GM18499 (cell line): Measurements from ENCODE around the gene APEH.
"Not testable (repeated sequence)": the region's sequence is repeated elsewhere in the genome, so short reads cannot be mapped to it uniquely, and the experiment has no call there.

ENCODE experiments used
- ATAC-seq: cut with Tn5 transposase; IDR thresholded peaks from one replicate; pipeline ENCODE4 v1.9.1; 2021; ENCODE audit warnings: moderate number of reproducible peaks; ENCODE audit not compliant: insufficient read depth, unreplicated experiment

Gene APEH

DNA sequence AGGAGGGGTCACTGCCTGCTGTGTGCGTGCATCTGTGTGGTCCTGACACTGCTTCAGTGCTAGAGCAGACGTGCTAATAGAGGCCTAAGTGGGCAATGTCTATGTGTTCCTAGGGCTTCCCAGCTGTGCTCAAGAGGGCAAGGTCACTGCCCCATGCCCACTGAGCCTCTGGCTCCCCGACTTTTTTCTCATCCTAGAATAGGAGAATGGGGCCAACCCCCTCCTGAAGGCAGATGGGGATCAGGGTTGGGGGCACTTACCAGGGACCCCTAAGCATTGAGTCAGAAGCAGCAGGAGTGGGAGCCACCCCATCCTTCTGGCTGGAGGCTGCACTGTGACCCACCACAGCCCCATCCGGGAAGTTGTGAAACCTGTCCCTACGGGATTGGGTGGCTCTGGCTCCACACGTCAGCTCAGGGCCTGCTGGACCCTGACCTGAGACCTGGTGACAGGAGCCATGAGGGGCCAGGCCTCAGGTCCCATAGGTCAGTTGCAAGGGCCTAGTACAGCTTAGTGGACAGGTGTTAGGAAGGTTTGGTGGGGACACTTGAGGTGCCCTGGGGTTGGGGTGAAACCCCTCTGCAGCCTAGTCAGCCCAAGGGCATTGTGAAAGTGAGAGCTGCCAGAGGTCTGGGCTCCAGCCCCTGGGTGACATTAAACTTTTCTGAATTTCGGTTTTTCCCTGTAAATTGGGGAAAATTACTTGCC is 14.3 kb downstream of the APEH start:
- ATAC-seq = not testable (repeated sequence)

DNA sequence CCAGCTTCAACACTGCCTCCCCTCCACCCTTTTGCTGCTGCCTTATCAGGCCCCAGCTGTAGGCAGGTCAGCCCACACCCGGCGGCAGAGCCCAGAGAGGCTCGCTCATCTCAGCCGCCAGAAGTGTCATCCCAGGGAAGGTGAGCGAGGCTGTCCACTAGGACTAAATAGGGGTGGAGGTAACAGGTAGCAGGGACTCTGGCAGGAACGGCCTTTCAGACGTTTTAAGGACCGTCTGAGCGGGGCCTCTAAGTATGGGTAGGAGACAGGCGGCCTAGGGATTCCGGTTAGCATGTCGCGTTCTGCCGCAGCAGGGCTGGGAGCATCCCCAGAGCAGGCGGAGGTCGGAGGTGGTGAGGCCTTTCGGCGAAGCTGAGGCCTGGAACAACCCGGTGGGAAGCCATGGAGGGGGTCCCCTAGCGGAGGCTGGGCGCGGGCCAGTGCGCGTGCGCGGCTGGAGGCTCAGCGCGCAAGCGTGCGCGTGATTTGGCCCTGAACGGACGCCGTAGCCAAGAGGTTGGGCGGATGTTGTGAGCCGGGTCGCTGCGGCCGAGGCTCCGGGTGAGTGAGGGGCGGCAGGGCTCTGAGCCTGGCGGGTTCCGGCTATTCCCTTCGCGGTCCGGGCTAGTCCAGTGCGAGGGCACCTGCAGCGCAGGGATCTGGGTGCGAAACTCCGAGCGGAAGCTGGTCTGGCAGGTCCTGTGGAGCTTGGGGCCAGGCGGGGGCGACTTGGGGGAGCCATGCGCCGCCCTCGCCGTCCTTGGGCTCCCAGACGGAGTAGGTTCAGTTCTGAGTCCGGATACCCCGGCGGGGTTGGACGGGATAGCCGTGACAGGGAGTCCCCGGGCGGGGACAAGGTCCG is 15.1 kb downstream of the APEH start, which contains the start of the genes MST1 and RNF123:
Gene MST1, minus strand, starts transcription at position 429 of the 862 bp plus-strand sequence. CDS start 783 bp downstream, outside the sequence.
Gene RNF123, plus strand, starts transcription at position 512 of the 862 bp plus-strand sequence. CDS start 1,609 bp downstream, outside the sequence.
- no peak for ATAC-seq

DNA sequence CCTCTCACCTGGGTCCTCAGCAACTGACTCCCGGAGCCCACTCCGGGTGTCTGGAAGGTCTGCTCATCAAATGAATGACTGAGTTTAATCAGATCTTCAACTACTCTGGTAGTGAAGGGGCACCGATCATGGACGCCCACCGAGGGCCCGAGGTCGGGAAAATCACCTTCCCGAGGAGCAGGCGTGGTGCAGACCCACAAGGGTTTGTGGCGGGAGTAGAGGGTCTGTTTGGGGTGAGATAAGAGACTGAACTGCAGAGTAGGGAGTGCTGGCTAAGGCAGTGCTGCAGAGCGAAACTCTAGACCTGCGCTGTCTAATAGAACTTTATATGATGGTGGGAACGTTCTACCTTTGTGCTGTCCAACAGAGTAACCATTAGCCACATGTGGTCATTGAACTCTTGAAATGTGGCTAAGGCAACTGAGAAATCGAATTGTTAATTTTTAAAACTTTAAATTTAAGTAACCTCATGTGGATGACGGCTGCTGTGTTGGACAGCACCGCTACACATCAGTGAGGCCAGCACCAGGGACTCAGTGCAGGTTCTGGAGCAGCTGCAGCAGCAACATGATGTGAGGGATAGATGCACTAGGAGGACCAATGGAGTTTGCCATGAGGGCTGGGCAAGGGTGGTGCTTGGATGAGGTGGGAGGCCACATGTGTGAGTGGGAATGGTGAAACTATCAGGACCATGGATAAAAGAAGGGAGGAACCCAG is 15.9 kb downstream of the APEH start:
- ATAC-seq = not testable (repeated sequence)

DNA sequence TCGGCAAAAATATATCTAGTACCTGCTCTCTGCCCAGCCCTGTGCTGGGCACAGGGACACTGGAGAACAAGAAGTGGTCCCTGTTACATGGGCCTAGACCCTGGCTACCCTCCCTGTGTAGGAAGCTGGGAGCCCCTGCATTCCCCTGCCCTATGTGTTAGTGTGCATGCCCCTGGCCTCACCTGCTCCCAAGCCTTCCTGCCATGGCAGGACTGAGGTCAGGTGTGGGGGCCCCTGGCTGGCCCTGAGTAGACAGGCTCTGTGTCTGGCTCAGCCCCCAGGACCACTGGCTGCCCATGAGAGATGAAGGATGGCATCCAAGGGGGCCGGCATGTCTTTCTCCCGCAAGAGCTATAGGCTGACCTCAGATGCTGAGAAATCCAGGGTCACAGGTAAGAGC is 16.7 kb downstream of the APEH start:
- ATAC-seq = not testable (repeated sequence)

DNA sequence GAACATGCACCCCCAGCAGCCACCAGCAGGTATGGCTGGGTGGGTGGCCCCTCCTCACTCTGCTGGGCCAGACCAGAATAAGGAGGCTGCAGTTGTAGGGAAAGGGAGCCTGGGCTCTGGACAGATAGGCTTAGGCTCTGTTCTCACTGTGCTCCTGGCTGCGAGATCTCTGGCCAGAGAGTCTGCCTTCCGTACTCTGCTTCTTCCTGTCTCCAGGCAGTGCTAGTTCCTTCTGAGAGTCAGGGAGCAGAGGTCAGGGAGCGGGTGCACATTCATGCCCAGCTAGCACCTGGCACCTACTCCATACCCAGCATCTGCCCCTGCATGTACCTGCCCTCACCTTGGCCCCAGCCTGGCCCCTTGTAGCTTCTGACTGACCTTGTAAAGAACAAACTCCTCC is 17.3 kb downstream of the APEH start:
- ATAC-seq = not testable (repeated sequence)

DNA sequence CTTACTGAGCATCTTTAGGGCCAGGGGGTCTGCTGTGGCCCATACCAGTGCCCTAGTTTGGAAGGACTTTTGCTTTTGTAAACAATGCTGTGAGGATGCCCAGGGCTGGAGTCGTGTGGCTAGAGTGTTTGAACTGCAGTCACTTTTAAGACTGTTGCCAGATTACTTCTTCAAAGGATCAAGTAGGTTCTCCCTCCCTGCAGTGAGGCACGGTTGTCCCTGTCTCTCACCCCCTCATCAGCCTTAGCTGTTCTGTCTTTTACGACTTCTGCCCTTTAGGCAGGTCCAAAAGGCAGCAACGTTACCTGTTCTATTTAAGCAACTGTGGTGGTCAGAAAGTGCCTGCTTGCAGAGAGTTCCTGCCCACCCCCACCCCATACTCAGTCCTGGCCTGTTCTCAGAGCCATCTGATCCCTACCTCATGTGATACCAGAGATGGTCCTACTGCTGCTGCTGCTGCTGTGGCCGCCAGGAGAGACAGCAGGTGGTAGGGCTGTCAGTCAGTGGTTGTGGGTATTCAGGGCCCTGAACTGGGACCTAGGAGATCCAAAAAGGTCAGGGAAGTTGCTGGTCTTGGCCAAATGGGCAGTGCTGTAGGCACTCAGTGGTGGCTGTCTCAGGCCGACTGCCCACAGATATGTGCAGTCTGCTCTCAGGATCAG is 20.4 kb downstream of the APEH start:
- ATAC-seq = not testable (repeated sequence)

DNA sequence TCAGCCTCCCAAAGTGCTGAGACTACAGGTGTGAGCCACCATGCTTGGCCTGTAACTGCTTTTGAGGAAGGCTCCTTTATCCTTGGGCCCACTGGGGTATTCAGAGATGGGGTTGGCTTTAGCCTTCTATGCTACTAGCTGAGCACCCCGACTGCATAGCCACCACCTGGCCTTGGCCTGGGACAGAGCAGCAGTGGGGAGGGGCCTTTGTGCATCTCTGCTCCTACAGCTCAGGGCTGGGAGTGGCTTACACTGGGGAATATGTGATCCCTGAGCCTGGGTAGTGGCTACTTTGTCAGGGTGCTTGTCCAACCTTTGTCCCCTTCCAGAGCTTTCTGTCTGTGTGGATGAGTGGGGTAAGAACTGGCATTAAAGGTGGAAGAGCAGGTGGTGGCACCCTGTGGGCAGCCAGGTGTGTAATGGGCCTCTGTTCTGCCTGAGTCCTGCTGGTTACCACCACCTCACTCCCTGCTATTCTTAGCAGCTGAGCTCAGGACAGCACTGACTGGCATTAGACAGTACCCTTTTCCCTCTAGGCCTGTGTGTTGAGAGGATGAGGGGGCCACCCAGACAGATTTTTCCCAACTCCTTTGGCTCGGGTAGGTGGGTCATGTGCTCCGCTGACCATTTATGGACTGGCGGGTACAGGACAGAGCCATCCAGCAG is 21.3 kb downstream of the APEH start:
- ATAC-seq = not testable (repeated sequence)

DNA sequence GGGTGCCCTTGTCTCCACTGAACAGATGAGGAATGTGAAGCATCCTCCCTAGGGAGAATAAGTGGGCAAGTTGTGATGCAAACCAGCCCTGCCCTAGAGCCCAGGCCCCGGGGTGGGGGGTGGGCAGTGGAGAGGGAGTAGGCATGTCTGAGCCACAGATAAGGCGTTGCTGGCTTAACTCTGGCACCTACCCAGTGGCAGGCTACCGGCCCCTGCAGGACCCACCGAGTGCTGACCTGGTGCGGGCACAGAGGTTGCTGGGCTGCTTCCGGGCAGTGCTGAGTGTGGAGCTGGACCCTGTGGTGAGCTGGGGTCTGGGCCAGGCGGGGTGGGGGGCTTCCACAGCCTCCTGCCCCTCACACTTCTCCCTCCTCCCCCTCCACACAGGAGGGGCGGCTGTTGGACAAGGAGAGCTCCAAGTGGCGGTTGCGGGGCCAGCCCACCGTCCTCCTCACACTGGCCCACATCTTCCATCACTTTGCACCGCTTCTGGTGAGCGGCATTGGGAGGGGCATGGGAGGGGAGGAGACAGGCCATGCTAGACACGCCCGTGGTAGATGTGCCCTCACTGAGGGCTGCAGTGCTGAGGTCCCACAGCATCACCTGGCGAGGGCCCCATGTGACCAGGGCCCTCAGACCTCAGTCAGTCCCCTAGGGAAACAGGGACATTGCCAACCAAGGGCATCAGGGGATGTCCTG is 25.3 kb downstream of the APEH start:
- ATAC-seq = no peak

DNA sequence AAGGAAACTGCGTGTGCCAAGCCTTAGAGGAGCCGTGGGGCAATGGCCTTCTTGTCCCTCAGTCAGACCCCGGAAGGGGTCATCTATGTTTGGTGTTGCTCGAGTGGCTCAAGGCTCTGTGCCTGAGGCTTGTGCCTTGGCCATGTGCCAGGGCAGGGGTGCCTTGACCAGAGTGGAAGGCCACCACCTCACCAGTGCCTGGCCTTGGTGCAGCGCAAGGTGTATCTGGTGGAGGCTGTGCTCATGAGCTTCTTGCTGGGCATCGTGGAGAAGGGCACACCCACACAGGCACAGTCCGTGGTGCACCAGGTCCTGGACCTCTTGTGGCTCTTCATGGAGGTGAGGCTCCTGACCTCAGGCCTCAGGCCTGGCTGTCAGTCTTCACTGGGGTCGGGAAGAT is 25.9 kb downstream of the APEH start:
- no peak for ATAC-seq

DNA sequence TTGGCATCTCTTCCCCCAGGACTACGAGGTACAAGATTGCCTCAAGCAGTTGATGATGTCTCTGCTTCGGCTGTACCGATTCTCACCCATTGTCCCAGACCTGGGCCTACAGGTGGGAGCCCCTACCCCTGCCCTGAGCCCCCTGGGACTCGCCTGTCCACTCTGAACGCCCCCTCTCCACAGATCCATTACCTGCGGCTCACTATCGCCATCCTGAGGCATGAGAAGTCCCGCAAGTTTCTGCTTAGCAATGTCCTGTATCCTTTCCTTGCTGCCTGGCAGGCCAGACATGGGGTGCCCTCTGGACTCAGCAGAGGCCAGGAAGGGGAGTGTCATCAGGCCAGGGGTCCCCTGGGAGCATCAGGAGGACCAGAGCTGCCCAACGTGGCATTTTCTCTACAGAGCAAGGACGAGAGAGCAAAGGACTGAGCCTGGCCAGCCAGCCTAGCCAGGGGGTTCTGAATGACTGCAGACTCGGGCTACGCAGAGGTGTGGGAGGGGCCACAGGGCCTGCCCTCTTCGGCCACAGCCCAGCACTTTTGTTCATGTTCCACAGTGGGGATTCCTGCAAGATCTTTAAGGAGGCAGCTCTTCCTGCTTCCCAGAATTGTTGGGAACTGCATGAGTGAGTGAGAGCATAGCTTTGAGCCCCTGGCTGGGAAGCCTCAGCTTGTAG is 26.4 kb downstream of the APEH start:
- no peak for ATAC-seq

DNA sequence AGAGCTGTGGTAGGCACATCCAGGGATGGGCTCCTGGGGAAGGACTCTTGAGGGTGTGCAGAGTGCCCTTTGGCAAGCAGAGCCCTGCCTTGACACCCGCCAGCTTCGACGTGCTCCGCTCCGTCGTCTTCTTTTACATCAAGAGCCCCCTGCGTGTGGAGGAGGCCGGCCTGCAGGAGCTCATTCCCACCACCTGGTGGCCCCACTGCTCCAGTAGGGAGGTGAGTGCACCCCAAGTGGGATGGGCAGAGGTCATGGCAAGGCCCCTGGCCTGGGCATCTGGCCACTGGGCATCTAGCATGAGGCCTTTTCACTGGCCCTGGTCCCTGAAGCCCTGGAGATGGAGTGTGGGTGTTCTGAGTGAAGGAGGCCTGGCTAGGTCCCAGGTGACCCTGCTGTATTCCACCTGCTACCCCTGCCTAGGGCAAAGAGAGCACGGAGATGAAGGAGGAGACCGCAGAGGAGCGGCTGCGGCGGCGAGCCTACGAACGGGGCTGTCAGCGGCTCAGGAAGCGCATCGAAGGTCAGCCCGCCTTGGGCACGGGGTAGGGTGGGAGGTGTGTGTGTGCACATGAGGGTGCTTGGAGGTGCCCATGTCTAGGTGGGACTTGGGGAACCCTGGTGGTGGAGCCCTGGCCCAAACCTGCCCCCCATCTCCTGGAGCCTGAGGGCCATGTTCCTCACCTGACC is 27.4 kb downstream of the APEH start:
- ATAC-seq = no peak

DNA sequence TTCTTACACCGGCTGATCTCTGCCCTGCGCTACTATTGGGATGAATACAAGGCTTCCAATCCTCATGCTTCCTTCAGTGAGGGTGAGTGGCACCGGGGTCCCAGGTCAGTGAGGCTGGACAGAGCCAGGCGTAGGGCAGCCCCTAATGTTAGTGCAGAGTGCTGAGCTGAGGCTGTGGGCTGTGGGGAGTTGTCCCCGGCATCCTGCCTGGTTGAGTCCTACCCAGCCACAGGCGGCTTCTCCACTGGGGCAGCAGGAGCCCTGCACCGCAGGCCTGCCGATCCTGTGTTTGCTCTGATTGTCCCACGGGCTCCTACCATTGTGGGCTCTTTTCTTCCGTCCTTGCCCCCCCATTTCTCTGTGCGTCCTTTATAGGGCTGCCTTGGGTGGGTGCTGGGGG is 28.5 kb downstream of the APEH start:
- no peak for ATAC-seq

DNA sequence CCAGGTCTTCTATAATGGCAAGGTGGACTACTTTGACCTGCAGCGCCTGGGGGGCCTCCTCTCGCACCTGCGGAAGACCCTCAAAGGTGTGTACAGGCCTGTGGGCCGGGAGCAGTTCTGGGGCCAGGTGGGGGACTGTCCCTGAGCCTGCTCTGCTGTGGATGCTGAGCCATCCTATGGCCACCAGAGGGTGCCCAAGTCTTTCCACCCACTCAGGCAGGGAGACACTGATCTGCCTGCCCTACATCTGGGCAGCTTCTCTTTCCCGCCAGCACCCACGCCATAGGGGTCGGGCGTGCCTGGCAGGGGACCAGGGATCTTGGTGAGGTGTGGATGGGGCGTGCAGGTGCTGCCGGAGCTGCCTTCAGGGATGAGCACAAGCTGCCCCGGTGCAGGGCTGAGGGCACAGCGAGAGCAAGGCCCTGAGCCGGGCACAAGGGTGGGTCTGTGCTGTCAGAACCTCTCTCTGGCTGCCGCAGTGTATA is 29.3 kb downstream of the APEH start:
- no peak for ATAC-seq

DNA sequence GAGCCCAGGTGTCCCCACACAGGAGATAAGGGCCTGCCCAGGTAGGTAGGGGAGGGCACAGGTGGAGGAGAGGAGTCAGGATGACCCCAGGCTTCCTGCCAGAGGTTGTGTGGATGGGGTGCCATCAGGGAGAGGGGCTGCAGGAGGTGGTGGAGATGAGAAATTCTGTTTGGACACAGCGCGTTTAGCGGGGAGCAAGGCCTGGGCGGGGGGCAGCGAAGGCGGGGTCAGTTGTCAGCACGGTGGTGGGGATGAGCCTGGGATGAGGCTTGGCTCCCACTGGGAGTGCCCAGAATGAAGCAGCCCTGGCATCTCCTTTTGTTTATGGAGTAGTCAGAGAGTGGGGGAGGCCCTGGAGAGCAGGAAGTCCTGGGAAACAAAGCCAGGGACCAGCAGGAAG is 29.8 kb downstream of the APEH start:
- ATAC-seq = no peak

DNA sequence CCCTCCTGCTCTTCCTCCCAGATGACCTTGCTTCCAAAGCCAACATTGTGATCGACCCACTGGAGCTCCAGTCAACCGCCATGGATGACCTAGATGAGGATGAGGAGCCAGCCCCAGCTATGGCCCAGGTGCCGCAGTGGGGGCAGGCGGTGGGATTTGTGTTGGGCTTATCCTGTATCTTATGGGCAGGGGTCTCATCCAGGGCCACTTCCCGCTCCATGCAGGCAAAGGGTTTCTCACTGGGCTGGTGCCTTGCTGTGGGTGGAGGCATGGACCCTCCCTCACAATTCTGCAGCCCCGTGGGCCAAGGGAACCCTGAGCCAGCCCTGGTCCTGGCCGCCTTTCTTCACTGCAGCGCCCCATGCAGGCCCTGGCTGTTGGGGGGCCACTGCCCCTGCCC is 30.5 kb downstream of the APEH start:
- no peak for ATAC-seq

DNA sequence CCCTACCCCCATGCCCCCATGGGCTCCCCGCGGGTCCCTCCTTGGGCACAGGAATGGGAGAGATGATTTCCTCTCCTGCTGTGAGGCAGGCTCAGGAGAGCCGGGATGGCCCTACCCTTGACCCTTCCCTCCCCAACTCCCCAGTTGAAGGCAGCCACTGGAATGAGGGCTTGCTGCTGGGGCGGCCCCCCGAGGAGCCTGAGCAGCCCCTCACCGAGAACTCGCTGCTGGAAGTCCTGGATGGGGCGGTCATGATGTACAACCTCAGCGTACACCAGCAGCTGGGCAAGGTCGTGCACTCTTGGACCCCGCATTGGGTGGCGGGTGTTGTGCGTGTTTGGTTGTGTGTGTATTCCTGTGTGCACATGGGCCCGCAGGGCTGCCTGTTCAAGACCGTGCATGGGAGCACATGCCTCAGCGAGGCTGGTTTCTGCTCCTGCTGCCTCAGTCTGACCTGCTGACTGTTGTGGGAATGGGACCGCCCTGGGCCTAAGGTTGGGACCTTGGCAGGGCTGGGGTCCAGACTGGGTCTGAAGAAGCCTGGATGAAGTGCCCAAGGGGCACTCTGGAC is 31.3 kb downstream of the APEH start:
- no peak for ATAC-seq

DNA sequence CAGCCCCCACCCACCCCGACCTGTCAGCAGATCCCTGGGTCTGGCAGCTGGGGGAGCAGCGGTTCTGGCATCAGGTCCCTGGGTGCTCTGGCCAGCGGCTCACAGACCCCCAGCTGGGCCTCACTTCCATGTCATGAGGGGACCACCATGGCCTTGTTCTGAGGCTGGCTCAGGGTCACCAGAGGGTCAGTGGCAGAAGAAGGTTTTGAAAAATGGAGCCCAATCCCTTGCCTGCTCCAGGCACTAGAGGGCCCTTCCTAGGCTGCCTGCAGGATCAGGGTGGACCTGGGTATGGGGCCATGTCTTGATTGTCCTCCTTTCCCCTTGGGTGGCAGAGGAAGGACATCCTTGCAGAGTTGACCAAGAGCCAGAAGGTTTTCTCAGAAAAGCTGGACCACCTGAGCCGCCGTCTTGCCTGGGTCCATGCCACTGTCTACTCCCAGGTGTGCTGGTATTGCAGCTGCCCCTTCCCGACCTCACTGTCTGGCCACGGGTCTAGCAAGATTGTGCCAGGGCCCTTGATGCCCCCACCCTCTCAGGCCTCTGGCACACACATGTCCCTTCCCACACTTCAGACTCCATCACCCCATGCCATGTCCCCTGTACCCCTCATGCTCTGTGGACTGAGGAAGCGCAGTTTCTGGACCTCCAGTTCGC is 32.4 kb downstream of the APEH start:
- ATAC-seq = no peak
